GM12873 (cell line): ENCODE data around the gene CD3G.

Source experiments
- TF ChIP-seq, protein P1 (sequence below): IDR thresholded peaks from 2 replicates; pipeline ENCODE4 v1.5.1; 2012; ENCODE audit warnings: low read depth, mild to moderate bottlenecking, moderate library complexity, low read length, control low read depth; ENCODE audit not compliant: insufficient read depth; ENCODE audit errors: missing control alignments

CD3G gene

GRCh38 chr11:118382954-118383353 is 38.8 kb downstream of the CD3G start:
- TF ChIP-seq, protein P1, sequence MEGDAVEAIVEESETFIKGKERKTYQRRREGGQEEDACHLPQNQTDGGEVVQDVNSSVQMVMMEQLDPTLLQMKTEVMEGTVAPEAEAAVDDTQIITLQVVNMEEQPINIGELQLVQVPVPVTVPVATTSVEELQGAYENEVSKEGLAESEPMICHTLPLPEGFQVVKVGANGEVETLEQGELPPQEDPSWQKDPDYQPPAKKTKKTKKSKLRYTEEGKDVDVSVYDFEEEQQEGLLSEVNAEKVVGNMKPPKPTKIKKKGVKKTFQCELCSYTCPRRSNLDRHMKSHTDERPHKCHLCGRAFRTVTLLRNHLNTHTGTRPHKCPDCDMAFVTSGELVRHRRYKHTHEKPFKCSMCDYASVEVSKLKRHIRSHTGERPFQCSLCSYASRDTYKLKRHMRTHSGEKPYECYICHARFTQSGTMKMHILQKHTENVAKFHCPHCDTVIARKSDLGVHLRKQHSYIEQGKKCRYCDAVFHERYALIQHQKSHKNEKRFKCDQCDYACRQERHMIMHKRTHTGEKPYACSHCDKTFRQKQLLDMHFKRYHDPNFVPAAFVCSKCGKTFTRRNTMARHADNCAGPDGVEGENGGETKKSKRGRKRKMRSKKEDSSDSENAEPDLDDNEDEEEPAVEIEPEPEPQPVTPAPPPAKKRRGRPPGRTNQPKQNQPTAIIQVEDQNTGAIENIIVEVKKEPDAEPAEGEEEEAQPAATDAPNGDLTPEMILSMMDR: no peak

DNA sequence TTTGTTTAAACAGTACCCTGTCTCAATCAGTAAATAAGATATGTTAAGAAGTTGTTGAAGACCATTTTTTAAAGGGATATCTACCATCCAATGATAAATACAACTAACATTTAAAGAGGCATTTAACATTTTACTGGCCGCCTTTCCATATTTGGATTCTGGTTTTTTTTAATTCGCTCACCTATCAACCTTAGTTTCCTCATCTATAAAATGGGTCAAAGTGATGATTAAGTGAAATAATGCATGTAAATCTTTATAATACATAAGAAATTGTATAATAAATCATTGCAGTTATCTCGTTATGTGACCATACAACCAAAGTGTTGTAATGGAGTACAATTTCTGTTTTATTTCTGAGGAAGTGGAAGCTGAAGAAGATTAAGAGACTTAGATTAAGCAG is 39.5 kb downstream of the CD3G start:
- TF ChIP-seq, protein P1: no peak

DNA sequence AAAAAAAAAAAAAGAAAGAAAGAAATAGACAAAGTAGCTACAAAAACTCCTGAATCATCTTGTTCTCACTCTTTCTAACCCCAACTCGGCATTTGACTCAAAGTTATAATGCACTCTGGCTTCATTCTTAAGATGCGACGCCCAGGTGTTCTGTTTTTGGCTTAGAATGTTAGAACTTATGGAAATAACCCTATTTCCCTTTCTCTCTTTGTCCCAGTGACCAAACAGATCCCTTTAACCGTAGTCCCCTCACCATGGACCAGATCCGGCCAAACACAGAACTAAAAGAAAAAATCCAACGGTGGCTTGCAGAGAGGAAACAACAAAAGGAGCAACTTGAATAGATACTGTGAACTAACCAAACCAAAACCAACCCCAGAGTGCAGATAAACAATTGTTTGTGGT is 52.0 kb downstream of the CD3G start:
- TF ChIP-seq, protein P1: no peak

- TF ChIP-seq, protein P1: no peak
These were observed 53.3 kb downstream of the CD3G start for GRCh38 chr11:118397448-118397847.

DNA sequence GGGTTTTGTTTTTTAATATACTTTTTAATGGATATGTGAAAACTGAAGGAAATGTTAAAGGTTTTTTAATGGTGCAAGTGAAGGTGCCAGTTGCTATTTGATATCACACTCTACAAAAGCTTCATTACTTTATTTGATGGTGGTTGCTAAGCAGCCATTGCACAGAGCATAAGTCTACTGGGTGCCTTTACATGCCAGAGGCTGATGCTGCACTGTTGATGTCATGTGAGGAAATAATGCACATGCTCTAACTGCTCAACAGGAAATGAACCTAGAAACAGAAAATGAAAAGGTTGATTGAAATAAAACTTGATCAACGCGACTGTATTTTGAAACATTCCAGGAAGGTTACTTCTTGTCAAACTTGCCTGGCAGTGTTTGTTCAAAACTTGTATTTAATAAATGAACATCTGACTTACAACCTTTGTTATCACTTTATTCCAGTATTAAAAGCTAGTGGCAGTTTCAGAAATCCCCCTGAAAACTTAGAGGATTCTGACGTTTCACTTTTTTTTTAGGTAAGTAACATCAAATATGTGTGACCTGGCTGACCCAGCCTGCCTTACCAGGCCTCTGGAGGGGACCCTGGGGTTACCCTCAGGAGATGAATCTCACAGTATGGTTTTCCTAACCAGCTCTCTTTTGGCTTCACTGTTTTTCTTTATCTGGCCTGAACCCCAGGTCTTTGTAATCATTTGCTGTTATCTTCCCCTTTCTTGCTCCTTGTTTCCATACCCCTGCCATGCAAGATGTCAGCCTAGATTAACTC is 54.8 kb downstream of the CD3G start:
- TF ChIP-seq, protein P1: no peak

DNA sequence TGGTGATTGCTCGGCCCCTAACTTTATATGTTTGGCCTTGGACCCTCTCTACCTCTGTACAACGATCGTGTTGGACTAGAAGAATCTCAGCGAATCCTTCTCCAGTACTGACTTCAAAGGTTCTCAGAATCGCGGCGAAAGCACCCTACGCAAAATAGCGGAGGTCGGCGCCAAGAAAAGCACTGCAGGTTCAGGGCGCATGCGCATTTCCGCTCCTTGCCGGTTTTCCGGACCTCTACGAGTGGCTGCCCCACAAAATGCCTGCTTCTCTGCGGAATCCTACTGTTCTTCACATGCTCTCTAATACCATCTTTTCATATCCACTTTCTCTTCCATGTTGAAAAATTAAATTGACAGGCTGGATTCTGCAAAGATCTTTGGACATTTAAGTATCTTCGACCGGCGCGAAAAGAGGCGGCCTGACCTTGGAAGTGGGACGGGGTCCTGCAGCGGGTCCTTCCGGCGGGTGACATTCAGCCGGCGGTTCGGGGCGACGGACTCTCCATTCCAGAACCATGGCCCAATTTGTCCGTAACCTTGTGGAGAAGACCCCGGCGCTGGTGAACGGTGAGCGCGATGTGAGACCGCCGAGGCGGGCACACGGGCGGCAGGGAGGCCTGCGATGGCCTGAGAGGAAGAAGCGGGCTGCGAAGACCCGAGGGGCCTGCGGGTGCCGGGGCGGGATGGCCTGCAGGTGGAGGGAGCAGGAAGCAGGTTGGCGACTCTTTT is 57.2 kb downstream of the CD3G start, which contains the start of gene ATP5MG:
Gene ATP5MG, plus strand, starts transcription at position 456 of the 729 bp plus-strand sequence. Its CDS starts 60 bp downstream, at position 516.
- TF ChIP-seq, protein P1: peak; percentile 30

DNA sequence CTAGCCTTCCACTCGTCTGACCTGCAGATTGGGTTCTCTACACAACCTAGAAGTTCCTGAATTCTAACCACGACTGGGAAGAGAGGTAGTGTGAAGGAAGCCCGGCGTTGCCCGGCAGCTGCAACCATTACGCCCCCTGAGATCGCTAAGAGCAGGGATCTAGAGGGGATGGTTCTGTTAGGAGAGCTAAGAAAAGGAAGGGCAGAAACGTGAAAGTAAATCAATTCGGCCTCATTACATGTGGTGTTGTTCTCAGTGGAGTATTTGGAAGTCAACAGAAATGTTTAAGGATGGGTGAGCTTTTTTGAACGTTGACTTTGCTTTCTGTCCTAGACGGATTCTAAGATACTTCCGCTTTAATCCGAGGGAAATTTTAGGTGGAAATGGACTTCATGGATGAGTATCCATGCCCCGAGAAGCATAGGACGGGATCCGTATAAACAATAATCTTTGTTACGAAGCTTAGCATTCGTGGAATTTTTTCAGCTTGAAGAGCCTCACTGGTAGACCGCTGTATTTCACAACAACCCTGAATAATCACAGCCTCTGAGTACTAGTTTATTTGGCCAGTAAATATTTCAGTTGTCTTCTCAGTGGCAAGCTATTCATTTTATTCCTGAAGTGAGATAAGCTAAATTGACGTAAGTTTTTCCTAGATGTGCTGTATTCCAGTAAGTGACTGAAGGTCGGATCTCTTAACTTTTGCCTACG is 57.9 kb downstream of the CD3G start:
- TF ChIP-seq, protein P1: no peak
